Activated T-cell treated with anti-CD3 and anti-CD28 coated beads for 1 hour (primary cell): ENCODE data around the gene FTH1.

ENCODE experiments used
- DNase-seq: peaks from one replicate; pipeline ENCODE4 v3.0.0-alpha.2; 2020; ENCODE audit warnings: low read depth

FTH1 gene

DNA sequence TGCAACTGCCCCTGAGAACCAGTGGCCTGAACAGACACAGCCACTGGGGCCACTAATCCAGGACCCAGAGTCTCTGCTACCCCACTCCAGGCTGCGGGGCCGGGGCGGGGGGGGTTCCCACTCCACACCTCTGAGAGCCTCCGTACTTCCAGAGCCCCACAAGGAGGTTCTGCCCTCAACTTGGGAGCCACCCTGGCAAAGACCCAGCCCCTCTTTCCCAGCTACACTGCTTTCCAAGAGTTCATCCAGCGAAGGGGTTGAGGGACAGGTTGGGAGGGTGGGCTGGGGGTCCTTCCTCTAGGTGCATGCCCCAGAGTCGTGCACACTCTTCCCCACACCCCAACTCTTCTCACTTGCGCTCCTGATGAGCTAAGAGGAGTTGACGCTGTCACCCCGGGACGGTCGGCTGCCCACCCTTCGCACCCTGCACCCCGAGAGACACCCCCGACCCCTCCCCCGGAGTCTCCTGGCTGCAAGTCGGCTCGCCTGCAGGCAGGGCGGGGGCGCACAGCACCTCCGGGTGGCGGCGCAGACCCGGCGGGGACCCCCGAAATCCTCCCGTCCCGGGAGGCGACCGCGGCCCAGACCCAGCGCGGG lies 50.6 kb downstream of the FTH1 start:
- no peak for DNase-seq

DNA sequence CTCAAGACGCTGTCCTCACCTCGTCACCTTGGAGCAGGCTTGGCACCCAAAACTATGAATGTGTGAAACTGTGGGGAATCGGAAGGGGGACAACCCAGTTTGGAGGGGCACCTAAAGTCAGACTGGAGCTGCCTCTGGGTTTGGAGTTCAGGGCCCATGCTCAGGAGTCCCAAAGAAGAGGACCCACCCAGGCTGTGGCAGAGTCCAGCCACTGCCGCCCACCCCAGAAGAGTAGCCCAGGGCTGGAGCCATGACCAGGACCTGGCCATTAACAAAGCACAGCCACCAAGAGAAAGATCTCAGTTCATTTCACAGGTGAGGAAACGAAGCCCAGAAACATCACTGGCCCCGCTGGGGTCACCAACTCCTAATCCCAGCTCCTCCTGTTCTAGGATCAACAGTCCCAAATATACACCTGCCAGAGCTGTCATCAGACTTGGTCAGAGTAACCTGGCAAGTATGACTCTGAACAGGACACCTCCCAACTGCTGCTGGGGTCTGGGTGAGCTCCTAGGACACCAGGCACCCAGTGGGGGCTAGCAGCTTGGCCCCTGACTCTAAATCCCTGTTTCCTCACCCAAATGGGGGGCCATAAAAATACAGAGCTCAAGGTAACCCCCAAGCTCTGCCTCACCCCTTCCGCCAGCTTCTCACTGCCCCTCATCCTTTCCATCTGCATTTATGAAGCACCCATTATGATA lies 52.8 kb downstream of the FTH1 start:
- DNase-seq: no peak
